GM18508 (cell line): ENCODE measurements around the gene ANXA9.

Experiments
- ATAC-seq: cut with Tn5 transposase; IDR thresholded peaks from one replicate; pipeline ENCODE4 v1.9.1; 2021; ENCODE audit warnings: moderate number of reproducible peaks; ENCODE audit not compliant: insufficient read depth, unreplicated experiment

ANXA9 gene

GRCh38 chr1:150981805-150982712, at the start of gene ANXA9:
TSS of gene ANXA9 (plus strand) at chr1:150982292. CDS start at chr1:150983106, 814 bp downstream.
- ATAC-seq: no peak

- ATAC-seq: no peak
Observed at GRCh38 chr1:150944856-150945255, 37.2 kb upstream of the ANXA9 start.

DNA sequence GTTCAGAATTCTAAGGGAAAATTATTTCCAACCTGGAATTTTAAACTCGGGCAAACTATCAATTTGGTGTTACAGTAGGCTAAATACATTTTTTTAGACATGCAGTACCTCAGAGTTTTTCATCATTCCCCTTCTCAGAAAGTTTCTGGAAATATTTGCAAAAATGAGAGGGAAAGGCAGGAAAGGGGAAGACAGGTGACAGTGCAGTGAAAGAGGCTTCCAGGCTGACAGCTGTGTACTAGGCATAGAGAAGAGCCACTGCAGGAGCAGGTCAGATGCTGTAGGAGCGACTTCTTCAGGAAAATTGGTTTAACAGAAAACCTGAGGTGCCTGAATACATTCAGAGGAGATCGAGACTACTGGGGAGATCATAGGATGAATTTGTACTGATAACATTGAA, 27.4 kb upstream of the ANXA9 start:
- ATAC-seq: no peak

DNA sequence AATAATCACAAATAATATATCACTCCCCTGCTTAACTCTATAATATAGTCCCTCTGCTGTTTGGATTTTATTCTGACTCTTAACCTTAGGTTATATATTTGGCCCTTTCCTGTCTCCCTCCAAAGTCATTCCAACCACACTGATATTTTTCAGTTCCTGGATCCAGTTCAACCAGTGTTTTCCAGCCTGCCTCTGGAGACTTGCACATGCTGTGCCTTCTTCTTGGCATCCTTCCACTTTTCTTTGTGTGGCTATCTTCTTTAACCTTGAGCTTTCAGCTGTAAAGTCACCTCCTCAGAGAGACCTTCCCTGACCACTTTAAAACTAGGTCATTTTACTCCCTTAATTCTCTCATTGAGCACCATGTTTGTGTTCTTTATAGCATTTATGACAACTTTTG, 26.8 kb upstream of the ANXA9 start:
- no peak for ATAC-seq

GRCh38 chr1:150957666-150958065, 24.4 kb upstream of the ANXA9 start:
- ATAC-seq: no peak

- ATAC-seq: no peak
Observed at GRCh38 chr1:150960646-150961045, 21.4 kb upstream of the ANXA9 start.

- ATAC-seq: no peak
Observed at GRCh38 chr1:150961756-150962155, 20.3 kb upstream of the ANXA9 start.

DNA sequence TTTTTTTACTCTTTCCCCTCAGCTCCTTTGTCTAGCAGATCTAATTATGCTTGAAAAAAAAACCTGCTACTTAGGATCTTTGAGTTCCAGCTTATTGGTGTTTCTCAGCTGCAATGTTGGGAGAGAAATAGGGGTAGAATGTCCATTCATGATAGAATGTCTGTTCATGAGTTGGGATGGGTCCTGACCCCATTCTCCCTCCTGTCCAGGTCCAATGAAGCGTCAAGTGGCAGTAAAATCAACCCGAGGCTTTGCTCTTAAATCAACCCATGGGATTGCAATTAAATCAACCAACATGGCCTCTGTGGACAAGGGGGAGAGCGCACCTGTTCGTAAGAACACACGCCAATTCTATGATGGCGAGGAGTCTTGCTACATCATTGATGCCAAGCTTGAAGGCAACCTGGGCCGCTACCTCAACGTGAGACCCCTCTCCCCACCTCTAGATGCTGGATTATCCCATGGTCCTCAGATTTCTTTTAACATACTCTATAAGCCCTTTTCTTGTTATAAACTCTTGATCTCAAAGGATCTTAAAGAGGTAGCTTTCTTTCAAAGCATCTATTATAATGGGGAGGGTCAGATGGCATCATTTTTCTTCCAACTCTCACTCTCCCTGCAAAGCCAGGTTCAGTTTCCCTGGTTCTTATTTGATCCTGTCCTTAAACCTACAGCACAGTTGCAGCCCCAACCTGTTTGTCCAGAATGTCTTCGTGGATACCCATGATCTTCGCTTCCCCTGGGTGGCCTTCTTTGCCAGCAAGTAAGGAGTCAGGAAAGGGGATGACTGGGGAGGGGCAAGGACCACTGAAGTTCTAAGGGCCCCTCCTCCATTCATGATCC, 18.6 kb upstream of the ANXA9 start:
- no peak for ATAC-seq

- ATAC-seq: no peak
Observed at GRCh38 chr1:150964164-150964489, 18.0 kb upstream of the ANXA9 start.

GRCh38 chr1:150965605-150966004, 16.5 kb upstream of the ANXA9 start:
- ATAC-seq: no peak

- ATAC-seq: no peak
Observed at GRCh38 chr1:150966011-150966410, 16.1 kb upstream of the ANXA9 start.

DNA sequence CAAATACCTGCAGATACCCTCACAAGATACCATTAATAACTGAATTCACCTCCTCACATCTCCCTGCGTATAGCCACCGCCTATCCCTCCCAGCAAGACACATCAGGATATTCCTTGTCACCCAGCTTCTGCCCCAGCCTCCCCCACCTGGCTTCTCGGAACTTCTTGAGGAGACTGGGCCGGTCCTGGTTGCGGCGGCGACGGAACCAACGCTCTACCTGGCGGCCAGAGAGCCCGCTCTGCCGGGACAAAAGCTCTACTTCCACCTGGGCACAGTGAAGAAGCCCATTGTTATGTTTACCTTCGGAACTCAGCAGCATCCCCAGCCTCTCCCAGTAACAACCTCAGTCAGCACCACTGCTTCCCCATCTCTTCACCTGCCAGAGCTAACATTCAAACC, 14.2 kb upstream of the ANXA9 start:
- no peak for ATAC-seq

DNA sequence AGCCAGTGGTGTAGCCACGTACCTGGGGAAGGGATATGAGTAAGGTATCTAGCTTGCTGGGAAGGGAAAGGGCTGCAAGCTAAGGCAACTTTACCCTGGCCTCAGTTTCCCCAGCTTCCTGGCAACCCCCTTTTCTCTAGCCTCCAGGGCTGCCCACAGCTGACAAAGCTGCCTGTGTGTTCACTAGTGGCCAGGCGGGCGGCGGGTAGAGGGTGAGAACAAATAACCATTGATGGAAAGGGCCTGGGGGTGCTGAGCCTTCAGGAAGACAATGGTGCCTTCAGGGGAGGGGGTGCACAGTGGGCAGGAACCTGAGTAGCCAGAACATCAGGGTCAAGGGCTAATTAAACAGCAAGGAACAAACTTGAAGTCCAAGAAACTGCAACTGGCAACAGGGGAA, 13.6 kb upstream of the ANXA9 start:
- no peak for ATAC-seq

DNA sequence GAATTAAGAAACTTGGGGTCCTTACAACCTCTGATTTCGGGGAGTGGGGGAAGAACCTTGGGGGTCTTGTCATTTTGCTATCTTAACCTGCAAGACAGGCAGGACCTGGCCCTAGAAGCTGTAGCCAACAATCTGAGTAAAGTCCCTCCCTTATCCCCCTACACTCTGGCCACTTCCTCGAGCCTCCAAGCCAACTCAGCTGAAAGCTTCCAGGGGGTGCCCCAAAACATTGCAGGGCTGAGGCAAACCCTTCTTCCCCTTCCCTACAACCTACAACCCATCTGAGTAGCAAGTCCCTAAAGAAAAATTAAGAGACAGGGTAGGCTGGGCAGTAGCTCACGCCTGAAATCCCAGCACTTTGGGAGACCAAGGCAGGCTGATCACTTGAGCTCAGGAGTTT, 12.5 kb upstream of the ANXA9 start:
- ATAC-seq: no peak

DNA sequence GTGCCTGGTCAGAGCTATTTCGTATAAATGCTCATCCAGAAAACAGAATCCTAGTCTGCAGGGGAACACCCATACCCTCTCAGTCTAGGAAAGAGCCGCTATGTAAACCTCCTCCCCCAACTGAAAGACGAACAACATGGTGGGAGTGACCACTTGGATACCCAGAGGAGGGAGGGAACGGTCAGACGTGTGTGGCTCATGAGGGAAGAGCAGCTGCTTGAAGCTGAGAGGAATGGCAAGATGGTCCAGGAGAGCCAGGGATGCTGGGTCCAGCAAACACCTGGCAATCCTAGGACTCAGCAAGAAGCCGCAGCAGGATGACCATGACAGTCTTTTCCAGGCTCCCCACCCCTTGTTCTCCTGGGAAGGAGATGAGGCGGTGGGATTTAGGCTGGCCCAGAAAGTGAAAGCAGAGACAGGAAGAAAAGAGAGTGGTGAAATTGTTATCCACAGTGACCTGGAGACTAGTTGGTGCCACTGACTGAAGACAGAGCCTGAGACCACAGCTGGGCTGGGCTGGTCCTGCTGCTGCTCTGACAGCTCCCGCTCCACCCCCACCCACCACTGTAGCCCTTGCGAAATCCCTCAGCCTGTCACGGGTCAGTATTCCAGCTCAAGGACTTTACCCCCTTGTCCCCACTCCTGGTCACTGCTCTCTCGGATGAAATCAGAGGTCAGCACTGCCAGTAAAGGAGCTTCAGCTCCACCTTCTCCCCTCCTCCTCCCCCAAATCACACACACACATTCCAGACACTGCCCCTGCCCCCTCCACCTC, 11.1 kb upstream of the ANXA9 start:
- no peak for ATAC-seq

- no peak for ATAC-seq
Observed at GRCh38 chr1:150971583-150972416, 10.3 kb upstream of the ANXA9 start.

- ATAC-seq: no peak
Observed at GRCh38 chr1:150972417-150972940, 9.6 kb upstream of the ANXA9 start.

GRCh38 chr1:150973258-150973835, 8.7 kb upstream of the ANXA9 start:
- ATAC-seq: no peak

DNA sequence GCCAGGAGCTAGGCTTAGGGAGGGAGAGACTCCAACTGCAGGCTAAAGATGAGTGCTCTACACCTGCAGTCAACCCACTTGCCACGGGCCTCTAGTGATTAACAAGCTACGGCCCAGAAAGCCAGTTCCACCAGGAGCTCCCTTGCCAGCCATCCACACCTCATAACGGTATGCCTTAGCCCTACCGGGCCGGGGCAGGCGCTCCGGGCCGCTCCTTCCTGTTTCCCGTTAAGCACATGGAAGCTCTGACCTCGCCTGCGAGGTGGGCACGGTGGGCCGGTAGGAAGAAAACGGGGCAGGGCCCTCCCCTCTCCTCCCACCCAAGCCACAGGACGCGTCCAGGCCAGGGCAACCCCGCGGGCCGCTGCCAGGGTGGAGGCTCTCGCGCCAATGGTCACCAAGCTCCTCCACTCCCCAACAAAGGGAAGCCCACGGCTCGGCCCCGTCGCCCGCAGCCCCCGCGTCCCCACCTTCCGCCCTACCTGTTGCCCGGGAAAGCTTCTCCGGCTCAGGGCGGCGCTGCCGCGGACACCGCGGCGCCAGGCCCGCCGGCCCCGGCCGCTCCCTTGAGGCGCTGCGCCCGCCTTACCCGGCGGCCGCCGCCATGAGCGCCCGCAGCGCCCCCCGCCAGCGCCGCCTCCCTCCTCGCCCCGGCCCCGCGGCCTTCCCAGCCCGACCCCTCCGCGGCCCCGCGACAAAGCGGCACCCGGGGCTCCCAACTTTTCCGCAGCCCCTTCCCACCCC, 8.1 kb upstream of the ANXA9 start:
- ATAC-seq: no peak
